Cerebellar nuclear complex (tissue), 1 donor: ENCODE measurements around the gene PC.

ENCODE experiments used
- DNase-seq, 2 experiments: peaks; one replicate each; lab custom pipeline; 2025; lab: John Stamatoyannopoulos, UW

Gene PC

GRCh38 chr11:66951927-66952337, 6.3 kb downstream of the PC start:
- no peak for DNase-seq

GRCh38 chr11:66951135-66951534, 7.0 kb downstream of the PC start:
- DNase-seq, result no peak

GRCh38 chr11:66950112-66950535, 8.1 kb downstream of the PC start:
- peak in 1 of 2 experiments; percentile 41 for DNase-seq

- DNase-seq, result no peak
Observed at GRCh38 chr11:66938582-66939135, 19.5 kb downstream of the PC start.

GRCh38 chr11:66937193-66937733, 20.9 kb downstream of the PC start:
- no peak for DNase-seq

- no peak for DNase-seq
Observed at GRCh38 chr11:66936311-66936711, 21.9 kb downstream of the PC start.

- DNase-seq, result no peak
Observed at GRCh38 chr11:66934950-66935779, 23.0 kb downstream of the PC start.

- no peak for DNase-seq
Observed at GRCh38 chr11:66933531-66933930, 24.7 kb downstream of the PC start.

GRCh38 chr11:66932543-66932942, 25.6 kb downstream of the PC start:
- DNase-seq, result no peak

- no peak for DNase-seq
Observed at GRCh38 chr11:66929753-66930152, 28.4 kb downstream of the PC start.

GRCh38 chr11:66924272-66924671, 33.9 kb downstream of the PC start:
- no peak for DNase-seq

GRCh38 chr11:66922551-66922950, 35.6 kb downstream of the PC start:
- DNase-seq, result no peak

- no peak for DNase-seq
Observed at GRCh38 chr11:66920978-66921784, 37.0 kb downstream of the PC start.

GRCh38 chr11:66919923-66920322, 38.3 kb downstream of the PC start:
- DNase-seq, result no peak

GRCh38 chr11:66918741-66919140, 39.4 kb downstream of the PC start:
- no peak for DNase-seq

- DNase-seq, result no peak
Observed at GRCh38 chr11:66915866-66916265, 42.3 kb downstream of the PC start.

GRCh38 chr11:66915046-66915832, 42.9 kb downstream of the PC start:
- DNase-seq, result peak; percentile 51 to 68

GRCh38 chr11:66914505-66914904, 43.7 kb downstream of the PC start:
- no peak for DNase-seq

GRCh38 chr11:66912911-66913310, 45.3 kb downstream of the PC start:
- no peak for DNase-seq

GRCh38 chr11:66912361-66912760, 45.8 kb downstream of the PC start:
- no peak for DNase-seq

- no peak for DNase-seq
Observed at GRCh38 chr11:66910669-66911068, 47.5 kb downstream of the PC start.

- no peak for DNase-seq
Observed at GRCh38 chr11:66910016-66910415, 48.2 kb downstream of the PC start.
